ENCODE data around the gene CYYR1. TPM values are rescaled to one million over a fixed set of nuclear protein-coding genes. Genes with fewer than 3 reads are reported as not detected.

CYYR1 gene
- 26.7 TPM for polyA plus RNA-seq (2013, experiment 1 of 2)
- polyA plus RNA-seq (2013, experiment 2 of 2) = 27.3 TPM

DNA sequence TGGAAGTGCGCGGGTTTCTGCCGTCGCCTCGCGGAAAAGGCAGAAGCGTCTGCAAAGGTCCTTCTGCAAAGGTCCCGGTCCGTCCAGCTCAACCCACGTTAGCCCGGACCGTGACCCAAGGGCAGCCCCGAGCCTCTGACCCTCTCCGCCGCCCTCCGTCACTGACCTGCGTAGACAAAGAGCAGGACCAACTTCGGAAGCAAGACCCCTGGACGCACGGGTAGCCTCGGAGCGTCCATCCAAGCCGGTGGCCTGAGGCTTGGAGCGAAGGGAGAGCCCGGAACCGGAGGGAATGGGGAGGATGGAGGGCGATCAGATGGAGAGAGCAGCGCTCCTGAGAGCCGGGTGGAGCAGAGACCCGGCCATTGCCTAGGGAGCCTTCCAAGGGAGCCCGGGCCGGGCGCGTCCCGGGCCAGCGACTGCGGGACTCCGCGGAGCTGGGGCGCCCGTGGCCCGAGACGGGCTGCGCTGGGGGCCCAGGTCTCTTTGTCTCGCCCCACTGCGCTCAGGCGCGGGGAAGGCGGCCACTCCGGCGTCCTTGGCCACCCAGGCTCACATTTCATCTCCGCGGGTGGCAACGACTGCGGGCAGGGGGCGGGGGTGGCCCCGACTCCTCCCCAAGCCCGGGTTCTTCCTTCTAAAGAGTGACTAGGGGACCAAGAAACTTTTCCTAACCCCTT is at the start of gene CYYR1:
Gene CYYR1, minus strand, starts transcription at position 585 of the 680 bp plus-strand sequence. Its CDS starts 346 bp downstream, at position 239.
- no peaks in the 10 kb centered on the region for H3K4me1 ChIP-seq (ENCODE audit: control insufficient read depth in 2 of 2, insufficient read depth in 1 of 2, low read depth in 1 of 2, low read length in 2 of 2)
- H3K79me1 ChIP-seq (ENCODE audit: low read depth, low read length) = no peaks in the 10 kb centered on the region
- H4K8ac ChIP-seq (ENCODE audit: low read depth, low read length) = no peak within 1 kb of the TSS
- no peak within 1 kb of the TSS for H2AK5ac ChIP-seq (ENCODE audit: low read depth, low read length)
- peaks cover 0 to 2% (median 0%) of the 10 kb centered on the region in 3 experiments for H3K27me3 ChIP-seq (ENCODE audit: control insufficient read depth in 3 of 3, insufficient read depth in 3 of 3, low read depth in 1 of 3, low read length in 3 of 3)
- no peak within 1 kb of the TSS for H2BK120ac ChIP-seq (ENCODE audit: low read depth, low read length)
- peak within 1 kb of the TSS; percentile 35 for H3K23ac ChIP-seq (ENCODE audit: low read depth, low read length, poor library complexity)
- peak within 1 kb of the TSS; percentile 25 for H3K27ac ChIP-seq (replicated peaks; ENCODE audit: low read length)
- H2BK12ac ChIP-seq (ENCODE audit: low read length) = no peak within 1 kb of the TSS
- peak within 1 kb of the TSS; percentile 33 for H2BK5ac ChIP-seq (ENCODE audit: low read length)
- H3K14ac ChIP-seq (ENCODE audit: low read length) = no peak within 1 kb of the TSS
- peak within 1 kb of the TSS; percentile 96 for H3K18ac ChIP-seq (ENCODE audit: low read length)
- no CpG with 5 or more reads among the region's 58 CpGs for WGBS, 2 donors (ENCODE audit: extremely low coverage in 2 of 2, insufficient read length in 2 of 2, insufficient replicate concordance in 1 of 2)
- peak within 1 kb of the TSS; percentile 94 for H2AFZ ChIP-seq (ENCODE audit: low read length)
- peak within 1 kb of the TSS; percentile 81 to 94 for H3K4me3 ChIP-seq (ENCODE audit: low read length in 2 of 2)
- peaks cover 0 to 17% of the 10 kb centered on the region in 2 donors for H3K9me3 ChIP-seq (replicated peaks in 1 of 2; ENCODE audit: control insufficient read depth in 2 of 2, insufficient read depth in 1 of 2, low read depth in 1 of 2, low read length in 2 of 2)
- peak within 1 kb of the TSS; percentile 91 for H3K9ac ChIP-seq (ENCODE audit: low read depth, low read length, poor library complexity)
- peak within 1 kb of the TSS; percentile 76 for H4K91ac ChIP-seq (ENCODE audit: low read depth, low read length, poor library complexity)
- peak within 1 kb of the TSS; percentile 42 for H3K4me2 ChIP-seq (ENCODE audit: insufficient read depth, low read length, poor library complexity, severe bottlenecking)
- no peaks in the 10 kb centered on the region for H3K36me3 ChIP-seq (replicated peaks in 1 of 2; ENCODE audit: control insufficient read depth in 2 of 2, insufficient read depth in 2 of 2, low read length in 2 of 2)
- H2BK15ac ChIP-seq (ENCODE audit: low read length) = peak within 1 kb of the TSS; percentile 50
- DNase-seq (ENCODE audit: low spot score) = peak; percentile 63
- no peak within 1 kb of the TSS for H3K4ac ChIP-seq (ENCODE audit: low read length)

DNA sequence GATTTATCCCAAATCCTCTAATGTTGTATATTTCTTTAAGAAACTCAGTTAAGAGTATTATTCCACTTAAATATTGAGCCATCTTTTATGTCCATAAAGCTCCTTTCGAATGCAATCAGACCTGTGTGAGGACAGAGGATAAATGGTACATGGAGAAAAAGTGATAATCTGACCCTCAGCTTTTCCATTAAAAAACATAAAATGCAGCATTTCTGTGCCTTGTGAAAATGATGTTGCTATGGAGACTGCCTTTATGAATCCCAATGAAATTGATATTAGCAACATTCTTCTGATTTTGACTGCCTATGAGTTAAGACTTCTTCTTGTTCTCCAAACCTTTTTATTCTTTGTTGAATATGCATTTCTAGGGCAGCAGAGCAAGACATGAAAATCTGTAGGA is 44.1 kb upstream of the CYYR1 start:
- Histone ChIP-seq H4K91ac (ENCODE audit: low read depth, low read length, poor library complexity) (no peak overlapping the region), H2BK5ac (ENCODE audit: low read length) (no peak overlapping the region), H3K23ac (ENCODE audit: low read depth, low read length, poor library complexity) (no peak overlapping the region), H2BK12ac (ENCODE audit: low read length) (no peak overlapping the region), H3K79me1 (ENCODE audit: low read depth, low read length) (no peaks in the 10 kb centered on the region), H3K36me3 (replicated peaks in 1 of 2; ENCODE audit: control insufficient read depth in 2 of 2, insufficient read depth in 2 of 2, low read length in 2 of 2) (no peaks in the 10 kb centered on the region), H3K14ac (ENCODE audit: low read length) (no peak overlapping the region), H3K4me1 (ENCODE audit: control insufficient read depth in 2 of 2, insufficient read depth in 1 of 2, low read depth in 1 of 2, low read length in 2 of 2) (no peaks in the 10 kb centered on the region), H3K9me3 (replicated peaks in 1 of 2; ENCODE audit: control insufficient read depth in 2 of 2, insufficient read depth in 1 of 2, low read depth in 1 of 2, low read length in 2 of 2) (no peaks in the 10 kb centered on the region), H2AK5ac (ENCODE audit: low read depth, low read length) (no peak overlapping the region), H3K9ac (ENCODE audit: low read depth, low read length, poor library complexity) (no peak overlapping the region), H4K8ac (ENCODE audit: low read depth, low read length) (no peak overlapping the region), H3K4me3 (ENCODE audit: low read length in 2 of 2) (no peak overlapping the region), H3K4ac (ENCODE audit: low read length) (no peak overlapping the region), H2BK120ac (ENCODE audit: low read depth, low read length) (no peak overlapping the region), H3K27ac (replicated peaks; ENCODE audit: low read length) (no peak overlapping the region), H3K27me3 (ENCODE audit: control insufficient read depth in 3 of 3, insufficient read depth in 3 of 3, low read depth in 1 of 3, low read length in 3 of 3) (no peaks in the 10 kb centered on the region), H2AFZ (ENCODE audit: low read length) (no peak overlapping the region), H2BK15ac (ENCODE audit: low read length) (no peak overlapping the region), H3K18ac (ENCODE audit: low read length) (no peak overlapping the region), H3K4me2 (ENCODE audit: insufficient read depth, low read length, poor library complexity, severe bottlenecking) (no peak overlapping the region)
- WGBS, 2 donors (ENCODE audit: extremely low coverage in 2 of 2, insufficient read length in 2 of 2, insufficient replicate concordance in 1 of 2) = no CpG with 5 or more reads among the region's 1 CpG
- no peak for DNase-seq (ENCODE audit: low spot score)

GRCh38 chr21:26614251-26614650 is 41.2 kb upstream of the CYYR1 start:
- Histone ChIP-seq H2BK120ac (ENCODE audit: low read depth, low read length) (no peak overlapping the region), H4K8ac (ENCODE audit: low read depth, low read length) (no peak overlapping the region), H3K27me3 (ENCODE audit: control insufficient read depth in 3 of 3, insufficient read depth in 3 of 3, low read depth in 1 of 3, low read length in 3 of 3) (no peaks in the 10 kb centered on the region), H2AK5ac (ENCODE audit: low read depth, low read length) (no peak overlapping the region), H3K4me2 (ENCODE audit: insufficient read depth, low read length, poor library complexity, severe bottlenecking) (no peak overlapping the region), H2BK15ac (ENCODE audit: low read length) (no peak overlapping the region), H2BK5ac (ENCODE audit: low read length) (no peak overlapping the region), H3K18ac (ENCODE audit: low read length) (no peak overlapping the region), H3K4me1 (ENCODE audit: control insufficient read depth in 2 of 2, insufficient read depth in 1 of 2, low read depth in 1 of 2, low read length in 2 of 2) (no peaks in the 10 kb centered on the region), H3K27ac (replicated peaks; ENCODE audit: low read length) (no peak overlapping the region), H4K91ac (ENCODE audit: low read depth, low read length, poor library complexity) (no peak overlapping the region), H2AFZ (ENCODE audit: low read length) (no peak overlapping the region), H3K36me3 (replicated peaks in 1 of 2; ENCODE audit: control insufficient read depth in 2 of 2, insufficient read depth in 2 of 2, low read length in 2 of 2) (no peaks in the 10 kb centered on the region), H3K4me3 (ENCODE audit: low read length in 2 of 2) (no peak overlapping the region), H2BK12ac (ENCODE audit: low read length) (no peak overlapping the region), H3K14ac (ENCODE audit: low read length) (no peak overlapping the region), H3K9me3 (replicated peaks in 1 of 2; ENCODE audit: control insufficient read depth in 2 of 2, insufficient read depth in 1 of 2, low read depth in 1 of 2, low read length in 2 of 2) (no peaks in the 10 kb centered on the region), H3K23ac (ENCODE audit: low read depth, low read length, poor library complexity) (no peak overlapping the region), H3K9ac (ENCODE audit: low read depth, low read length, poor library complexity) (no peak overlapping the region), H3K4ac (ENCODE audit: low read length) (no peak overlapping the region), H3K79me1 (ENCODE audit: low read depth, low read length) (no peaks in the 10 kb centered on the region)
- no CpG with 5 or more reads among the region's 1 CpG for WGBS, 2 donors (ENCODE audit: extremely low coverage in 2 of 2, insufficient read length in 2 of 2, insufficient replicate concordance in 1 of 2)
- no peak for DNase-seq (ENCODE audit: low spot score)

- no peak overlapping the region for H4K91ac ChIP-seq (ENCODE audit: low read depth, low read length, poor library complexity)
- no peak overlapping the region for H3K9ac ChIP-seq (ENCODE audit: low read depth, low read length, poor library complexity)
- no peaks in the 10 kb centered on the region for H3K9me3 ChIP-seq (replicated peaks in 1 of 2; ENCODE audit: control insufficient read depth in 2 of 2, insufficient read depth in 1 of 2, low read depth in 1 of 2, low read length in 2 of 2)
- H2BK120ac ChIP-seq (ENCODE audit: low read depth, low read length) = no peak overlapping the region
- no peak overlapping the region for H3K4ac ChIP-seq (ENCODE audit: low read length)
- no peaks in the 10 kb centered on the region for H3K27me3 ChIP-seq (ENCODE audit: control insufficient read depth in 3 of 3, insufficient read depth in 3 of 3, low read depth in 1 of 3, low read length in 3 of 3)
- no peak overlapping the region for H3K23ac ChIP-seq (ENCODE audit: low read depth, low read length, poor library complexity)
- no peak overlapping the region for H3K14ac ChIP-seq (ENCODE audit: low read length)
- no peaks in the 10 kb centered on the region for H3K36me3 ChIP-seq (replicated peaks in 1 of 2; ENCODE audit: control insufficient read depth in 2 of 2, insufficient read depth in 2 of 2, low read length in 2 of 2)
- DNase-seq (ENCODE audit: low spot score) = no peak
- H3K79me1 ChIP-seq (ENCODE audit: low read depth, low read length) = no peaks in the 10 kb centered on the region
- H2AK5ac ChIP-seq (ENCODE audit: low read depth, low read length) = no peak overlapping the region
- no peak overlapping the region for H4K8ac ChIP-seq (ENCODE audit: low read depth, low read length)
- WGBS, 2 donors (ENCODE audit: extremely low coverage in 2 of 2, insufficient read length in 2 of 2, insufficient replicate concordance in 1 of 2) = no CpG with 5 or more reads among the region's 1 CpG
- H3K4me2 ChIP-seq (ENCODE audit: insufficient read depth, low read length, poor library complexity, severe bottlenecking) = no peak overlapping the region
- H3K27ac ChIP-seq (replicated peaks; ENCODE audit: low read length) = no peak overlapping the region
- no peak overlapping the region for H3K18ac ChIP-seq (ENCODE audit: low read length)
- H2BK15ac ChIP-seq (ENCODE audit: low read length) = no peak overlapping the region
- H3K4me3 ChIP-seq (ENCODE audit: low read length in 2 of 2) = no peak overlapping the region
- H2BK5ac ChIP-seq (ENCODE audit: low read length) = no peak overlapping the region
- no peak overlapping the region for H2BK12ac ChIP-seq (ENCODE audit: low read length)
- H2AFZ ChIP-seq (ENCODE audit: low read length) = no peak overlapping the region
- H3K4me1 ChIP-seq (ENCODE audit: control insufficient read depth in 2 of 2, insufficient read depth in 1 of 2, low read depth in 1 of 2, low read length in 2 of 2) = no peaks in the 10 kb centered on the region
Measured at GRCh38 chr21:26599261-26599660, 26.2 kb upstream of the CYYR1 start.

All from neuronal stem cell (in vitro differentiated cells).